Erythroblast (primary cell): ENCODE results near the gene PRKAR2B.

Source experiments
- GATA1 ChIP-seq: IDR thresholded peaks from 2 replicates; pipeline ENCODE4 v1.6.1; 2011; ENCODE audit warnings: low read depth, mild to moderate bottlenecking, control low read depth, low read length, moderate library complexity
- POLR2A ChIP-seq: IDR thresholded peaks from 2 replicates; pipeline ENCODE4 v1.6.1; 2011; ENCODE audit warnings: mild to moderate bottlenecking, low read length

- TF ChIP-seq POLR2A (peak; percentile 15), GATA1 (peak; percentile 44)
These were observed 15.3 kb upstream of the PRKAR2B start for GRCh38 chr7:107029061-107029763.
